ENCODE results near the gene STRBP. TPM values are rescaled to one million over a fixed set of nuclear protein-coding genes. Genes with fewer than 3 reads are reported as not detected.

The STRBP gene
- total RNA-seq, 4 donors from 2014 or later: 20.8 to 49.9 (median 37.4) TPM

DNA sequence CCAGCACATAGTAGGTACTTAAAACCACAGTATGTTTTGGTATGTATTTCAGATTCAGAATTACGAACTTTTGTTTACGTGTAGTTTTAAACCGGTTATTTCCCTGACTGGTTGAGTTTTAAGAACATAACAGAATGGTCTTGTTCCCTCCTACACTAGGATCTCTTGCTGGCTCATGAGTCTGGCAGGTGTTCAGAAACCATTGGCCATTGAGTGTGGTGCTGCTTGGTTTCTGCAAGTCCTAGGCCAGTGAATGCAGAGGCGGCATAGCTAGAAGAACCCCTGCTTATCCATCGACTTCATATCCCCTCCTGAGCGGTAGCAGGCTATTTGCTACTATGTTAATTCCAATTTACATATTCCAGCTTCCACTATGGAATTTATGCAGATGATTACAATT lies 169.3 kb downstream of the STRBP start:
- H3K4me3 ChIP-seq: no peak overlapping the region

DNA sequence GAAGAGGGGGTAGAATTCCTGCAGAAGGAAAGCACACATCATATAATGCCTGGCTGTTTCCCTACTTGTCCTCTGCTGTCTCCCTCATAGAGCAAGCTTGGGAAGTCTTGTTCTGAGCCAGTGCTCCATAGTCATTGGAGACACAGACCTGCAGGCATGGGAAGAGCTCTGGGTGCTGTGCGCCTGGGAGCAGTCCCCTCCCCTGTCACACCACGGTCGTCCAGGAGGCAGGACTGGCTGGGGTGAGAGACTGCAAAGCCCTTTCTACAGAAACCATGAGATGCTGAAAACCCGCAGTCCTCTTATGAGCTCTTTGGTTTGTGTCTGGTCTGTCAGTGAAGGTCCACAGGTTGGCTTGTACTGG lies 170.3 kb downstream of the STRBP start:
- DNase-seq: no peak
- TF ChIP-seq, protein P1, sequence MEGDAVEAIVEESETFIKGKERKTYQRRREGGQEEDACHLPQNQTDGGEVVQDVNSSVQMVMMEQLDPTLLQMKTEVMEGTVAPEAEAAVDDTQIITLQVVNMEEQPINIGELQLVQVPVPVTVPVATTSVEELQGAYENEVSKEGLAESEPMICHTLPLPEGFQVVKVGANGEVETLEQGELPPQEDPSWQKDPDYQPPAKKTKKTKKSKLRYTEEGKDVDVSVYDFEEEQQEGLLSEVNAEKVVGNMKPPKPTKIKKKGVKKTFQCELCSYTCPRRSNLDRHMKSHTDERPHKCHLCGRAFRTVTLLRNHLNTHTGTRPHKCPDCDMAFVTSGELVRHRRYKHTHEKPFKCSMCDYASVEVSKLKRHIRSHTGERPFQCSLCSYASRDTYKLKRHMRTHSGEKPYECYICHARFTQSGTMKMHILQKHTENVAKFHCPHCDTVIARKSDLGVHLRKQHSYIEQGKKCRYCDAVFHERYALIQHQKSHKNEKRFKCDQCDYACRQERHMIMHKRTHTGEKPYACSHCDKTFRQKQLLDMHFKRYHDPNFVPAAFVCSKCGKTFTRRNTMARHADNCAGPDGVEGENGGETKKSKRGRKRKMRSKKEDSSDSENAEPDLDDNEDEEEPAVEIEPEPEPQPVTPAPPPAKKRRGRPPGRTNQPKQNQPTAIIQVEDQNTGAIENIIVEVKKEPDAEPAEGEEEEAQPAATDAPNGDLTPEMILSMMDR (IDR thresholded peaks at IDR 0.05): no peak
- TF ChIP-seq POLR2A (IDR thresholded peaks at IDR 0.05): no peak
- H3K9me3 ChIP-seq: no peaks in the 10 kb centered on the region
- peaks cover 0 to 79% (median 0%) of the 10 kb centered on the region in 3 donors for H3K36me3 ChIP-seq
- no peaks in the 10 kb centered on the region for H3K4me1 ChIP-seq
- H3K27ac ChIP-seq: no peak overlapping the region
- H3K4me3 ChIP-seq: no peak overlapping the region
- H3K27me3 ChIP-seq: no peaks in the 10 kb centered on the region

More for the DNA sequence above, 169.3 kb downstream of the STRBP start:
- H3K9me3 ChIP-seq: no peaks in the 10 kb centered on the region
- no peak for DNase-seq
- no peaks in the 10 kb centered on the region for H3K4me1 ChIP-seq
- no peak overlapping the region for H3K27ac ChIP-seq
- TF ChIP-seq, protein P1 (IDR thresholded peaks at IDR 0.05): no peak
- TF ChIP-seq POLR2A (IDR thresholded peaks at IDR 0.05): no peak
- peaks cover 0 to 78% (median 0%) of the 10 kb centered on the region in 3 donors for H3K36me3 ChIP-seq
- no peaks in the 10 kb centered on the region for H3K27me3 ChIP-seq

DNA sequence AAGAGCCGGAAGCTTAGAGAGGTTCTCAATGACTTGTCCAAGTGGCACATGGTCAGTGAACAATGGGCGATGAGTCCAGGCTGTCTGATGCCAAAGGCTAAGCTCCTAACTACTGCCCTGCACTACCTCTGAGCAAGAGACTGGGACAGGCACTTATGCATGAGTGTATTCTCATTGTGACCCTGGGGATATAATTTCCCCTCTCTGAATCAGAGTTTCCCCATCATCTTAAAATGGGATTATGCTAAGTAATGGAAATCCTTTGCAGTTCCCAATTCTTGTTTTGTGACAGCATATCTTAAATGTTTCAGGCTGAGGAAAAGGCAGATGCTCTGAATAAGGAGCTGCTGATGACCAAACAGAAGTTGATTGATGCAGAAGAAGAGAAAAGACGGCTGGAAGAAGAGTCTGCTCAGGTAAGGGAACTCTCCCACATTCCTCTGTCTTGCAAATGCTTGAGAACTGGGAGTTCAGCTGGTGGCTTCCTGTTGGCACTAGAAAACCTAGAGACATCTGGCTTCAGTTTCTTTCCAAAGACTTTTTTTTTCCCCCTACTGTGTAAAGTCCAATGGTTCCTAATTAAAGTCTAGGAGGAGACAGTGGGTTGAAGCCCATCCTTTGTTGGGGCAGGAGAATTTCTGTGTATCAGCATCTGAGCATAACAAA lies 170.8 kb downstream of the STRBP start:
- TF ChIP-seq POLR2A (IDR thresholded peaks at IDR 0.05): no peak
- TF ChIP-seq, protein P1 (IDR thresholded peaks at IDR 0.05): no peak
- H3K36me3 ChIP-seq: peaks cover 0 to 80% (median 0%) of the 10 kb centered on the region in 3 donors
- H3K4me1 ChIP-seq: no peaks in the 10 kb centered on the region
- no peak overlapping the region for H3K4me3 ChIP-seq
- no peak overlapping the region for H3K27ac ChIP-seq
- H3K9me3 ChIP-seq: no peaks in the 10 kb centered on the region
- no peaks in the 10 kb centered on the region for H3K27me3 ChIP-seq
- no peak for DNase-seq

DNA sequence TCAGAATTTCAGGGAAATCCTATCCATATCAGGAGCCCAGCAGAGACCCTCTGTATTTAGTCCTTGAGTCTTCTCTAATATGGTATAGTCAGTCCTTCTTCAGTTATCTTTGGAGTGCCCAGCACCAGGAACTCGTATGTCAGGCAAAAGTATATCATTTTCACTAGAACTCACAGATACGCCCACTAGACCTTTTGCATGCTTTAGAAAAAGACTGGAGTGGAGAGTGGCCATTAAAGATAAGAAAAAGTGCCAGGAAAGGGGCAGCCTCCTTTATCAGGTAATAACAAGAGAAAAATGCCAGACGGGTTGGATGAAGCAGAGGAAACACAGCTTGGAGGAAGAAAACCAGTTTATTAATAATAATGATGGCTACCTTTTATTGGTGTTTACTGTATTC lies 171.4 kb downstream of the STRBP start:
- TF ChIP-seq, protein P1 (IDR thresholded peaks at IDR 0.05): no peak
- no peak for TF ChIP-seq POLR2A (IDR thresholded peaks at IDR 0.05)
- DNase-seq: no peak
- Histone ChIP-seq H3K4me3 (no peak overlapping the region), H3K9me3 (no peaks in the 10 kb centered on the region), H3K27me3 (no peaks in the 10 kb centered on the region), H3K36me3 (peaks cover 0 to 80% (median 0%) of the 10 kb centered on the region in 3 donors), H3K4me1 (no peaks in the 10 kb centered on the region), H3K27ac (no peak overlapping the region)

DNA sequence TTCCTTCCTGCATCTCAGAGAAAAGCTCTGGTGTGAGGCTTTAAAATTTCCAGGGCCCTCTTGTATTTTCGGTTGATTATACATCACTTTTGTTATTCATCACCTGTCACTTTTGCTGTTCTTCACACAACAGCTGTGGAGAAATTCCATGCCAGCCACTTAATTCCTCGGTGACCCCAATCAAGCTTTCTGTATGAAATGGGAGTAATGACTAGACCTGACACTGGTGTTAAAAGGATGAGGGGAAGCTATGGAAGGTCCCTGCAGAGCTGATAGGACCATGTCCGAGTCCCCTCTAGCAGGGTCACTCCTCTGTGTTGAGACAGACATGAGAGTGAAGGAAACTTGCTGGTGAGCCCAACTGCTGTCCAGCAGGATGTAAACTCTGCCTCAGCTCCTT lies 175.2 kb downstream of the STRBP start:
- H3K4me3 ChIP-seq: no peak overlapping the region
- H3K36me3 ChIP-seq: peaks cover 0 to 67% (median 0%) of the 10 kb centered on the region in 3 donors
- TF ChIP-seq POLR2A (IDR thresholded peaks at IDR 0.05): no peak
- TF ChIP-seq, protein P1 (IDR thresholded peaks at IDR 0.05): no peak

More for the DNA sequence above, 175.2 kb downstream of the STRBP start:
- H3K4me1 ChIP-seq: no peaks in the 10 kb centered on the region
- no peaks in the 10 kb centered on the region for H3K27me3 ChIP-seq
- DNase-seq: no peak
- H3K27ac ChIP-seq: no peak overlapping the region
- no peaks in the 10 kb centered on the region for H3K9me3 ChIP-seq
